Stimulated activated CD8-positive, alpha-beta memory T cell treated with anti-CD3 and anti-CD28 coated beads, Interleukin-15, amount 100 ng/mL, for 48 hours (primary cell): ENCODE measurements around the gene DGKQ.
"Not testable (repeated sequence)": the region's sequence is repeated elsewhere in the genome, so short reads cannot be mapped to it uniquely, and the experiment has no call there.

Source experiments
- DNase-seq, 2 donors: peaks; one replicate each; pipeline ENCODE4 v3.0.0-alpha.2; 2020; ENCODE audit warnings: low read depth in 2 of 2

DGKQ gene

GRCh38 chr4:950136-951020, 23.0 kb downstream of the DGKQ start:
- no peak for DNase-seq

- DNase-seq, result no peak
Observed at GRCh38 chr4:949656-950055, 23.7 kb downstream of the DGKQ start.

- DNase-seq, result no peak
Observed at GRCh38 chr4:948936-949300, 24.5 kb downstream of the DGKQ start.

- no peak for DNase-seq
Observed at GRCh38 chr4:948101-948935, 25.1 kb downstream of the DGKQ start.

- DNase-seq, result no peak
Observed at GRCh38 chr4:947491-947971, 25.8 kb downstream of the DGKQ start.

- DNase-seq, result no peak
Observed at GRCh38 chr4:946517-947471, 26.6 kb downstream of the DGKQ start.

GRCh38 chr4:946103-946450, 27.3 kb downstream of the DGKQ start:
- no peak for DNase-seq

GRCh38 chr4:945274-946102, 27.9 kb downstream of the DGKQ start:
- no peak for DNase-seq

- DNase-seq, result not testable (repeated sequence)
Observed at GRCh38 chr4:939508-939907, 33.9 kb downstream of the DGKQ start.

GRCh38 chr4:932713-933070, 40.7 kb downstream of the DGKQ start:
- DNase-seq, result no peak

GRCh38 chr4:931960-932712, 41.2 kb downstream of the DGKQ start, which contains the start of the genes GAK and TMEM175:
GAK (minus strand) TSS chr4:932316; CDS start chr4:932187, 129 bp downstream.
TMEM175 (plus strand) TSS chr4:932460; CDS start chr4:947740, 15,280 bp downstream.
- DNase-seq, result peak; percentile 98

- DNase-seq, result no peak
Observed at GRCh38 chr4:931194-931959, 42.0 kb downstream of the DGKQ start.

GRCh38 chr4:930827-931193, 42.6 kb downstream of the DGKQ start:
- DNase-seq, result no peak

- no peak for DNase-seq
Observed at GRCh38 chr4:930028-930551, 43.3 kb downstream of the DGKQ start.

- no peak for DNase-seq
Observed at GRCh38 chr4:929096-929765, 44.1 kb downstream of the DGKQ start.

GRCh38 chr4:927566-927965, 45.8 kb downstream of the DGKQ start:
- not testable (repeated sequence) for DNase-seq

GRCh38 chr4:926538-926937, 46.8 kb downstream of the DGKQ start:
- no peak for DNase-seq

GRCh38 chr4:925771-926500, 47.4 kb downstream of the DGKQ start:
- DNase-seq, result no peak
